Neural progenitor cell (in vitro differentiated cells): Measurements from ENCODE around the gene SEMA4D.

Experiments
- EZH2 ChIP-seq: fragments of 200-600 bp; sonication (generic); IDR thresholded peaks from 2 replicates; pipeline ENCODE4 v1.6.1; 2017; ENCODE audit warnings: antibody characterized with exemption, mild to moderate bottlenecking, moderate library complexity
- EZH2phosphoT487 ChIP-seq: fragments of 200-600 bp; sonication (generic); IDR thresholded peaks from 2 replicates; pipeline ENCODE4 v1.6.1; 2017; ENCODE audit warnings: antibody characterized with exemption
- TF ChIP-seq, protein P1 (sequence below): fragments of 200-600 bp; sonication (generic); IDR thresholded peaks from 2 replicates; pipeline ENCODE4 v1.5.1; 2017; ENCODE audit warnings: antibody characterized with exemption, mild to moderate bottlenecking

DNA sequence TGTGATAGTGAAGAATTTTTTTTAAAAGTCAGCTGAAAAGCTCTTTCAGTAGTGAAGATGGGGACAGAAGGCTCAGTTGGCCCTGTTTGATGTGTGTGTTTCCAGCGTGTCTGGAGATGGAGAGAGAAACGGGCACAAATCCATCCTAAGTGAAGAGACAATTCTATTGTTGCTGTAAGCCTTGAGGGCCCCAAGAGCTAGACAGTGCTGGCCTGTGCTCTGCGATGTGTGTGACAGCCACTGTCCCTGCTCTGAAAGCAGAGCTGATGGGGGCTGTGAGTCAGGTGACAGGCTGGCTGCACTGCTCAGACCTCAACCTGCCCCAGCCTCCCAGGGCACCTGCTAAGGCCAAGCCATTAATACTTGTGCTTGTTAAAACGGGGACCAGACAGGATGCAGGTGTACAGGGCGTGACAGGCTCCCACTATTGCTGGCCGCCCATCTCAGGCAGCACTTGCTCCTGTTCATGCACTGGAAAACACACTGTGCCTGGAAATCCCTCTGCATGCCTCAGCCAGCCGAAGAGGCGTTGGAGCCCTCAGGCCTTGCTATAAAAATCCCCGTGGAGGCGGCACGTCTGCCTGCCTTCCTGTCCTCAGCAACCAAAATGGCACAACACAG, 44.6 kb upstream of the SEMA4D start:
- TF ChIP-seq, protein P1, sequence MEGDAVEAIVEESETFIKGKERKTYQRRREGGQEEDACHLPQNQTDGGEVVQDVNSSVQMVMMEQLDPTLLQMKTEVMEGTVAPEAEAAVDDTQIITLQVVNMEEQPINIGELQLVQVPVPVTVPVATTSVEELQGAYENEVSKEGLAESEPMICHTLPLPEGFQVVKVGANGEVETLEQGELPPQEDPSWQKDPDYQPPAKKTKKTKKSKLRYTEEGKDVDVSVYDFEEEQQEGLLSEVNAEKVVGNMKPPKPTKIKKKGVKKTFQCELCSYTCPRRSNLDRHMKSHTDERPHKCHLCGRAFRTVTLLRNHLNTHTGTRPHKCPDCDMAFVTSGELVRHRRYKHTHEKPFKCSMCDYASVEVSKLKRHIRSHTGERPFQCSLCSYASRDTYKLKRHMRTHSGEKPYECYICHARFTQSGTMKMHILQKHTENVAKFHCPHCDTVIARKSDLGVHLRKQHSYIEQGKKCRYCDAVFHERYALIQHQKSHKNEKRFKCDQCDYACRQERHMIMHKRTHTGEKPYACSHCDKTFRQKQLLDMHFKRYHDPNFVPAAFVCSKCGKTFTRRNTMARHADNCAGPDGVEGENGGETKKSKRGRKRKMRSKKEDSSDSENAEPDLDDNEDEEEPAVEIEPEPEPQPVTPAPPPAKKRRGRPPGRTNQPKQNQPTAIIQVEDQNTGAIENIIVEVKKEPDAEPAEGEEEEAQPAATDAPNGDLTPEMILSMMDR, result no peak
- no peak for TF ChIP-seq EZH2phosphoT487
- TF ChIP-seq EZH2, result no peak
